Fibroblast of lung (primary cell): ENCODE measurements around the gene KRR1. TPM values are rescaled to one million over a fixed set of nuclear protein-coding genes. Genes with fewer than 3 reads are reported as not detected.

Source experiments
- DNase-seq, 2 donors: peaks; one replicate each; pipeline versions ENCODE4 v3.0.0 to v3.0.0-alpha.2; 2010; ENCODE audit warnings: low read depth in 2 of 2
- H2AFZ ChIP-seq: 2 replicates; pipeline ENCODE4 v1.5.1; 2012; ENCODE audit warnings: low read length, control low read depth, inconsistent platforms
- H3K27ac ChIP-seq: 2 replicates; pipeline ENCODE4 v1.5.1; 2011; ENCODE audit warnings: low read length, control low read depth; ENCODE audit not compliant: insufficient read depth
- H3K27me3 ChIP-seq: 2 replicates; pipeline ENCODE4 v1.5.1; 2011; ENCODE audit warnings: mild to moderate bottlenecking, low read length; ENCODE audit not compliant: control insufficient read depth, insufficient read depth
- H3K36me3 ChIP-seq: 2 replicates; pipeline ENCODE4 v1.5.1; 2011; ENCODE audit warnings: low read length; ENCODE audit not compliant: control insufficient read depth, insufficient read depth
- H3K4me1 ChIP-seq: 2 replicates; pipeline ENCODE4 v1.5.1; 2011; ENCODE audit warnings: low read length; ENCODE audit not compliant: control insufficient read depth, insufficient read depth; ENCODE audit errors: extremely low read depth
- H3K4me2 ChIP-seq: 2 replicates; pipeline ENCODE4 v1.5.1; 2011; ENCODE audit warnings: low read length, control low read depth; ENCODE audit not compliant: insufficient read depth; ENCODE audit errors: extremely low read depth
- H3K4me3 ChIP-seq, 4 experiments: fragments of 200-600 bp in 1 of 4; sonication (generic) in 1 of 4; replicated peaks in 1 of 4; 2 replicates each; pipeline ENCODE4 v1.5.1; 2011 to 2016; ENCODE audit warnings: low read length in 4 of 4, low read depth in 3 of 4, mild to moderate bottlenecking in 3 of 4, control low read depth in 2 of 4, inconsistent platforms in 1 of 4, mixed read lengths in 1 of 4; ENCODE audit not compliant: insufficient read depth in 1 of 4; ENCODE audit errors: control extremely low read depth in 1 of 4
- H3K79me2 ChIP-seq: 2 replicates; pipeline ENCODE4 v1.5.1; 2012; ENCODE audit warnings: mild to moderate bottlenecking, low read length, inconsistent platforms; ENCODE audit not compliant: control insufficient read depth, insufficient read depth
- H3K9ac ChIP-seq: 2 replicates; pipeline ENCODE4 v1.5.1; 2011; ENCODE audit warnings: mild to moderate bottlenecking, low read length, control low read depth; ENCODE audit not compliant: insufficient read depth
- H3K9me3 ChIP-seq: 2 replicates; pipeline ENCODE4 v1.5.1; 2012; ENCODE audit warnings: low read depth, low read length; ENCODE audit not compliant: control insufficient read depth, insufficient read depth
- H4K20me1 ChIP-seq: 2 replicates; pipeline ENCODE4 v1.5.1; 2011; ENCODE audit warnings: low read length; ENCODE audit not compliant: control insufficient read depth, insufficient read depth; ENCODE audit errors: extremely low read depth
- CTCF ChIP-seq, 2 donors: IDR thresholded peaks in 1 of 2; conservative IDR thresholded peaks in 1 of 2; 1 replicate in 1 of 2; 2 replicates in 1 of 2; pipeline ENCODE4 v1.5.1; 2011 to 2012; ENCODE audit warnings: low read length in 2 of 2, control low read depth in 1 of 2, inconsistent platforms in 1 of 2, low read depth in 1 of 2, mild to moderate bottlenecking in 1 of 2
- EZH2 ChIP-seq: IDR thresholded peaks from 2 replicates; pipeline ENCODE4 v1.5.1; 2012; ENCODE audit warnings: low read length, control low read depth, mild to moderate bottlenecking; ENCODE audit errors: missing control alignments
- polyA plus RNA-seq, 2 donors: library from polyadenylated mRNA; depleted of rRNA in 1 of 2; stranded (reverse) in 1 of 2; unstranded in 1 of 2; fragments of >200 nt; gene quantifications; 2 replicates each; pipeline ENCODE4 v1.2.1, GENCODE V29; 2011 to 2012; ENCODE audit warnings: missing spikeins in 1 of 2
- total RNA-seq: library from RNA; depleted of rRNA; stranded (reverse); fragments of >200 nt; gene quantifications from 2 replicates; pipeline ENCODE4 v1.2.1, GENCODE V29; 2014

Gene KRR1
- total and polyA plus RNA-seq, 2 donors (not counting 1 experiment from before 2014, with no cell fraction given) = 46.9 to 49.7 TPM

- Histone ChIP-seq H2AFZ (peak within 1 kb of the TSS; percentile 30), H3K4me2 (peak within 1 kb of the TSS; percentile 92), H4K20me1 (no peaks in the 10 kb centered on the region), H3K79me2 (peaks cover 38% of the 10 kb centered on the region), H3K4me1 (peaks cover 11% of the 10 kb centered on the region), H3K4me3 (peak within 1 kb of the TSS; percentile 48 to 93 (median 63)), H3K36me3 (no peaks in the 10 kb centered on the region), H3K9me3 (no peaks in the 10 kb centered on the region), H3K27me3 (no peaks in the 10 kb centered on the region), H3K27ac (peak within 1 kb of the TSS; percentile 89), H3K9ac (peak within 1 kb of the TSS; percentile 58)
- peak; percentile 99 to 100 for DNase-seq
- TF ChIP-seq EZH2 = no peak
These were observed 30.9 kb downstream of the KRR1 start, which contains the start of gene GLIPR1 for GRCh38 chr12:75480469-75480949. Gene GLIPR1, plus strand, starts transcription at chr12:75480755. Its CDS starts 126 bp downstream, at chr12:75480881.

GRCh38 chr12:75479963-75480461 is 31.4 kb downstream of the KRR1 start:
- Histone ChIP-seq H3K36me3 (no peaks in the 10 kb centered on the region), H4K20me1 (no peaks in the 10 kb centered on the region), H3K27me3 (no peaks in the 10 kb centered on the region), H3K9me3 (no peaks in the 10 kb centered on the region), H3K4me2 (peak overlapping the region; percentile 83), H3K27ac (peak overlapping the region; percentile 89), H3K79me2 (peaks cover 38% of the 10 kb centered on the region), H3K4me3 (peak overlapping the region; percentile 22 to 93 (median 61)), H3K4me1 (peaks cover 11% of the 10 kb centered on the region), H2AFZ (peak overlapping the region; percentile 30), H3K9ac (peak overlapping the region; percentile 53)
- peak; percentile 86 to 92 for DNase-seq
- TF ChIP-seq CTCF (conservative IDR thresholded peaks at IDR 0.05 in 1 of 2, IDR thresholded peaks at IDR 0.05 in 1 of 2; ENCODE audit: low read depth in 1 of 2, low read length in 2 of 2) = no peak

- TF ChIP-seq EZH2 (no peak), CTCF (conservative IDR thresholded peaks at IDR 0.05 in 1 of 2, IDR thresholded peaks at IDR 0.05 in 1 of 2; ENCODE audit: low read depth in 1 of 2, low read length in 2 of 2) (no peak)
- no peaks in the 10 kb centered on the region for H3K9me3 ChIP-seq
- no peak overlapping the region for H3K9ac ChIP-seq
- H3K4me2 ChIP-seq = no peak overlapping the region
- H3K27ac ChIP-seq = no peak overlapping the region
- H2AFZ ChIP-seq = peak overlapping the region; percentile 48
- H3K79me2 ChIP-seq = peaks cover 21% of the 10 kb centered on the region
- peak; percentile 60 to 82 for DNase-seq
- H3K27me3 ChIP-seq = no peaks in the 10 kb centered on the region
- no peak overlapping the region for H3K4me3 ChIP-seq
- H4K20me1 ChIP-seq = no peaks in the 10 kb centered on the region
- no peaks in the 10 kb centered on the region for H3K36me3 ChIP-seq
- peaks cover 9% of the 10 kb centered on the region for H3K4me1 ChIP-seq
These were observed 33.2 kb downstream of the KRR1 start for GRCh38 chr12:75478116-75478794.
